SH-SY5Y (cell line): Measurements from ENCODE around the gene ACSL4.

Source experiments
- GATA2 ChIP-seq: IDR thresholded peaks from 2 replicates; pipeline ENCODE4 v1.6.1; 2011; ENCODE audit warnings: mild to moderate bottlenecking, low read depth, low read length
- GATA3 ChIP-seq: IDR thresholded peaks from 2 replicates; pipeline ENCODE4 v1.6.1; 2011; ENCODE audit warnings: low read depth, mild to moderate bottlenecking, low read length, moderate library complexity

DNA sequence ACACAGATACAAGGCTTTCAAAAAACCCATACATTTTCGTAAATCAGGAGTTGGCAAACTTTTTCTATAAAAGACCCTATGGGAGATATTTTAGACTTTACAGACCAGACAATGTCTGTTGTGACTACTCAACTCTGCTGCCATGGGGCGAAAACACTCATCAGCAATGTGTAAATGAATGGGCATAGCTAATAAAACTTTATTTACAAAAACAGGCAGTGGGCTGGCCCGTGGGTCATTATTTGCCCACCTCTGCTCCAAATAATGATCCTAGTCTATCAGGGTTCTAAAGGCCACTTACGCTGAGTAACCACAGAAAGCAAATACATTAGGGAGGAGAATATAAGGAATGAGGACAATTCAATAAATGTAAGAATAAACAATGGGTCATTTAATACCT is 43.9 kb upstream of the ACSL4 start:
- no peak for TF ChIP-seq GATA2
- TF ChIP-seq GATA3: no peak
